Endothelial cell of umbilical vein (primary cell): ENCODE results near the gene CHEK2. TPM values are rescaled to one million over a fixed set of nuclear protein-coding genes. Genes with fewer than 3 reads are reported as not detected.
"Not testable (repeated sequence)": the region's sequence is repeated elsewhere in the genome, so short reads cannot be mapped to it uniquely, and the experiment has no call there.

ENCODE experiments used
- BruUV-seq: library from RNA; stranded (reverse); fragments of 400-500 nt; replicated peaks from 2 replicates; lab custom pipeline; 2021; lab: Mats Ljungman, UMichigan
- CTCF ChIA-PET: fragments of 300-600, 350-600 bp; sonication (Branson Sonifier 250); formaldehyde crosslinking; loops from one replicate; lab custom pipeline; 2021; ENCODE audit warnings: antibody characterized with exemption, inconsistent platforms; lab: Charles Lee
- POLR2A ChIA-PET: fragments of 300-600, 350-600 bp; sonication (Branson Sonifier 250); formaldehyde crosslinking; loops from one replicate; lab custom pipeline; 2021; ENCODE audit warnings: antibody characterized with exemption, inconsistent platforms; lab: Charles Lee
- DNase-seq: peaks from one replicate; pipeline ENCODE4 v3.0.0-alpha.2; 2011; ENCODE audit warnings: low read depth, low spot score
- FAIRE-seq: peaks from 2 replicates; lab custom pipeline; 2011; peaks lifted over from hg19 to GRCh38; lab: Jason Lieb, UNC
- H2AFZ ChIP-seq: 2 replicates; pipeline ENCODE4 v1.6.0; 2012; ENCODE audit warnings: low read depth, low read length, control low read depth, inconsistent platforms
- H3K27ac ChIP-seq: 2 replicates; pipeline ENCODE4 v1.5.1; 2011; ENCODE audit warnings: low read depth, mild to moderate bottlenecking, control low read depth, low read length, moderate library complexity; ENCODE audit not compliant: insufficient read depth
- H3K27me3 ChIP-seq, 2 experiments: 2 replicates each; pipeline versions ENCODE4 v1.6.0 to v1.6.1; 2011; ENCODE audit warnings: low read length in 2 of 2, mixed read lengths in 1 of 2; ENCODE audit not compliant: control insufficient read depth in 2 of 2, insufficient read depth in 2 of 2
- H3K36me3 ChIP-seq, 2 experiments: 2 replicates in 1 of 2; 3 replicates in 1 of 2; pipeline ENCODE4 v1.5.1; 2011; ENCODE audit warnings: low read length in 2 of 2, mild to moderate bottlenecking in 1 of 2, moderate library complexity in 1 of 2; ENCODE audit not compliant: control insufficient read depth in 2 of 2, insufficient read depth in 2 of 2; ENCODE audit errors: extremely low read depth in 1 of 2
- H3K4me1 ChIP-seq: 3 replicates; pipeline ENCODE4 v1.5.1; 2011; ENCODE audit warnings: mild to moderate bottlenecking, low read length; ENCODE audit not compliant: control insufficient read depth, insufficient read depth; ENCODE audit errors: extremely low read depth
- H3K4me2 ChIP-seq: 2 replicates; pipeline ENCODE4 v1.6.1; 2011; ENCODE audit warnings: low read length, control low read depth, mixed read lengths; ENCODE audit not compliant: insufficient read depth
- H3K4me3 ChIP-seq, 3 experiments: fragments of 200-600 bp in 1 of 3; sonication (generic), shearing (Covaris generic) in 1 of 3; replicated peaks in 1 of 3; 2 replicates each; pipeline ENCODE4 v1.5.1; 2011 to 2016; ENCODE audit warnings: control low read depth in 3 of 3, low read length in 3 of 3, mild to moderate bottlenecking in 2 of 3, inconsistent platforms in 1 of 3, low read depth in 1 of 3, moderate library complexity in 1 of 3; ENCODE audit not compliant: insufficient read depth in 1 of 3
- H3K79me2 ChIP-seq: 2 replicates; pipeline ENCODE4 v1.6.0; 2012; ENCODE audit warnings: low read length, inconsistent platforms; ENCODE audit not compliant: control insufficient read depth, insufficient read depth
- H3K9ac ChIP-seq: replicated peaks from 2 replicates; pipeline ENCODE3; 2011; ENCODE audit warnings: low read length, control low read depth; ENCODE audit not compliant: insufficient read depth; ENCODE audit errors: extremely low read depth
- H3K9me1 ChIP-seq: replicated peaks from 3 replicates; pipeline ENCODE4 v1.6.0; 2011; ENCODE audit warnings: mild to moderate bottlenecking, low read length; ENCODE audit not compliant: control insufficient read depth, insufficient read depth; ENCODE audit errors: extremely low read depth
- H3K9me3 ChIP-seq: replicated peaks from 2 replicates; pipeline ENCODE4 v1.5.1; 2012; ENCODE audit warnings: low read length, inconsistent platforms; ENCODE audit not compliant: control insufficient read depth, insufficient read depth
- H4K20me1 ChIP-seq: replicated peaks from 2 replicates; pipeline ENCODE3; 2011; ENCODE audit warnings: mild to moderate bottlenecking, low read length; ENCODE audit not compliant: control insufficient read depth, insufficient read depth; ENCODE audit errors: extremely low read depth
- CTCF ChIP-seq, 2 donors: IDR thresholded peaks; 1 replicate in 1 of 2; 2 replicates in 1 of 2; pipeline ENCODE4 v1.5.1; 2011; ENCODE audit warnings: low read length in 2 of 2, mild to moderate bottlenecking in 2 of 2, moderate library complexity in 2 of 2, control low read depth in 1 of 2, inconsistent platforms in 1 of 2, low read depth in 1 of 2; ENCODE audit not compliant: insufficient read depth in 1 of 2; ENCODE audit errors: extremely low read depth in 1 of 2
- EZH2 ChIP-seq: IDR thresholded peaks from 2 replicates; pipeline ENCODE4 v1.6.1; 2012; ENCODE audit warnings: borderline replicate concordance, low read depth, mild to moderate bottlenecking, moderate library complexity, low read length, inconsistent platforms; ENCODE audit not compliant: severe bottlenecking
- FOS ChIP-seq: IDR thresholded peaks from 2 replicates; pipeline ENCODE4 v1.6.1; 2011; ENCODE audit warnings: mild to moderate bottlenecking, low read length, moderate library complexity, borderline replicate concordance; ENCODE audit not compliant: insufficient read depth
- GATA2 ChIP-seq: IDR thresholded peaks from 2 replicates; pipeline ENCODE4 v1.7.0; 2011; ENCODE audit warnings: low read depth, mild to moderate bottlenecking, moderate library complexity, mixed read lengths, low read length; ENCODE audit not compliant: insufficient read length, insufficient read depth
- JUN ChIP-seq: IDR thresholded peaks from 2 replicates; pipeline ENCODE4 v1.6.1; 2011; ENCODE audit warnings: borderline replicate concordance, low read depth; ENCODE audit not compliant: insufficient read length, insufficient read depth
- MAX ChIP-seq: IDR thresholded peaks from 2 replicates; pipeline ENCODE4 v1.6.1; 2011; ENCODE audit not compliant: insufficient read depth, insufficient read length
- MYC ChIP-seq: IDR thresholded peaks from one replicate; pipeline ENCODE4 v1.6.1; 2011; ENCODE audit warnings: mild to moderate bottlenecking, low read depth, low read length
- POLR2A ChIP-seq: IDR thresholded peaks from 2 replicates; pipeline ENCODE4 v1.6.1; 2012; ENCODE audit warnings: low read depth, mild to moderate bottlenecking, control low read depth, low read length
- POLR2AphosphoS5 ChIP-seq: IDR thresholded peaks from 2 replicates; pipeline ENCODE4 v1.6.1; 2012; ENCODE audit warnings: low read depth, mild to moderate bottlenecking, control low read depth, low read length, moderate library complexity; ENCODE audit not compliant: insufficient read depth
- dilution Hi-C: fragments of 300-500 bp; cut with MboI; formaldehyde crosslinking; loops from one replicate; pipeline ENCODE4 v1.15.0; 2019; ENCODE audit warnings: low sequenced_read_pairs; ENCODE audit not compliant: extremely low pct_ligation_motif_present
- intact Hi-C: fragments of 100-400 bp; cut with micrococcal nuclease; formaldehyde crosslinking; loops from one replicate; pipeline ENCODE4 v1.10.0; 2022
- polyA plus RNA-seq, 4 experiments: library from polyadenylated mRNA; depleted of rRNA in 3 of 4; stranded (reverse) in 3 of 4; unstranded in 1 of 4; fragments of >200 nt; gene quantifications; 2 replicates each; pipeline versions ENCODE4 v1.2.1 to v1.2.3, GENCODE V29; 2011 to 2012; ENCODE audit warnings: missing spikeins in 1 of 4
- total RNA-seq: library from RNA; stranded (reverse); gene quantifications from 2 replicates; pipeline ENCODE4 v1.2.3, GENCODE V29; 2021

The CHEK2 gene
- total and polyA plus RNA-seq, 2 donors (not counting 3 experiments of a cell fraction or from before 2014, with no cell fraction given): 24.6 to 24.9 TPM

GRCh38 chr22:28741200-28741784 lies 328 bp downstream of the CHEK2 start:
- no peak for TF ChIP-seq MYC
- TF ChIP-seq POLR2A: no peak
- TF ChIP-seq JUN: peak; percentile 55
- no peak for TF ChIP-seq EZH2
- TF ChIP-seq CTCF (IDR thresholded peaks at IDR 0.05; ENCODE audit: extremely low read depth in 1 of 2, insufficient read depth in 1 of 2, low read depth in 1 of 2, low read length in 2 of 2): no peak
- no peak for TF ChIP-seq POLR2AphosphoS5
- TF ChIP-seq MAX: no peak
- TF ChIP-seq GATA2: no peak
- peak; percentile 82 for TF ChIP-seq FOS
- Histone ChIP-seq H3K27me3 (no peaks in the 10 kb centered on the region), H3K27ac (peak overlapping the region; percentile 51), H3K9ac (peak overlapping the region; percentile 80), H3K36me3 (peaks cover 4 to 8% of the 10 kb centered on the region in 2 experiments), H3K9me1 (no peaks in the 10 kb centered on the region), H4K20me1 (no peaks in the 10 kb centered on the region), H3K4me2 (peak overlapping the region; percentile 96), H3K4me1 (peaks cover 12% of the 10 kb centered on the region), H3K79me2 (peaks cover 13% of the 10 kb centered on the region), H3K9me3 (no peaks in the 10 kb centered on the region), H3K4me3 (peak overlapping the region; percentile 54 to 87 (median 75)), H2AFZ (peak overlapping the region; percentile 90)
- ChIA-PET POLR2A (no interaction called here), CTCF (interaction anchor here (1.0 to 1.5 kb wide), 5 partner anchors 10 to 141 kb away, joined by 3 to 5 read pairs (median 3); partner anchors contain the start of gene TTC28)
- intact Hi-C loops: loop anchor here (10.0 kb wide), 1 partner anchor 884 kb away; no protein-coding TSS in a partner anchor
- DNase-seq: no peak
- BruUV-seq: no TSS peak
- no peak for FAIRE-seq
- dilution Hi-C loops: no loop called here

GRCh38 chr22:28738876-28739275 lies 2.7 kb downstream of the CHEK2 start:
- dilution Hi-C loops, POLR2A ChIA-PET, BruUV-seq, H3K27ac ChIP-seq, H3K36me3 ChIP-seq, H4K20me1 ChIP-seq, H3K9ac ChIP-seq, H3K9me1 ChIP-seq, H3K4me3 ChIP-seq, DNase-seq, H3K9me3 ChIP-seq, intact Hi-C loops, H3K4me2 ChIP-seq, H2AFZ ChIP-seq, FAIRE-seq, H3K27me3 ChIP-seq: not testable (repeated sequence)
- Histone ChIP-seq H3K79me2 (peaks cover 14% of the 10 kb centered on the region), H3K4me1 (peaks cover 12% of the 10 kb centered on the region)
- CTCF ChIA-PET: interaction anchor here (1.8 kb wide), 1 partner anchor 29 kb away, joined by 4 read pairs; no protein-coding TSS in a partner anchor
